Heart right ventricle (tissue), 16 donors: ENCODE data around the gene USP33. TPM values are rescaled to one million over a fixed set of nuclear protein-coding genes. Genes with fewer than 3 reads are reported as not detected.
"Not testable (repeated sequence)": the region's sequence is repeated elsewhere in the genome, so short reads cannot be mapped to it uniquely, and the experiment has no call there.

Experiments
- ATAC-seq, 8 donors: fragments of 200-7000 bp; cut with Tn5 transposase; one replicate each; pipeline ENCODE4 v1.9.1; 2020; ENCODE audit warnings: mild to moderate bottlenecking in 8 of 8, moderate library complexity in 8 of 8, moderate number of reproducible peaks in 1 of 8
- DNase-seq, 2 donors: peaks; one replicate each; pipeline ENCODE4 v3.0.0-alpha.2; 2020
- H3K27ac ChIP-seq, 10 donors: fragments of 200-600 bp; sonication (generic) in 2 of 10; one replicate each; pipeline versions ENCODE4 v1.5.0 to v1.8.0; 2020 to 2022; ENCODE audit warnings: mild to moderate bottlenecking in 3 of 10
- H3K27me3 ChIP-seq, 7 donors: fragments of 200-600 bp; one replicate each; pipeline ENCODE4 v1.8.0; 2021 to 2022; ENCODE audit warnings: mild to moderate bottlenecking in 2 of 7
- H3K36me3 ChIP-seq, 9 donors: fragments of 200-600 bp; sonication (generic) in 1 of 9; one replicate each; pipeline versions ENCODE4 v1.5.0 to v1.8.0; 2020 to 2022; ENCODE audit warnings: mild to moderate bottlenecking in 2 of 9
- H3K4me1 ChIP-seq, 9 donors: fragments of 200-600 bp; sonication (generic) in 1 of 9; one replicate each; pipeline versions ENCODE4 v1.5.0 to v1.8.0; 2020 to 2022; ENCODE audit warnings: mild to moderate bottlenecking in 4 of 9
- H3K4me3 ChIP-seq, 10 donors: fragments of 200-600 bp; sonication (generic) in 2 of 10; one replicate each; pipeline versions ENCODE4 v1.5.0 to v1.8.0; 2020 to 2022; ENCODE audit warnings: mild to moderate bottlenecking in 7 of 10, moderate library complexity in 2 of 10
- H3K9me3 ChIP-seq, 11 donors: fragments of 200-600 bp in 10 of 11; sonication (generic) in 2 of 11; one replicate each; pipeline versions ENCODE4 v1.5.0 to v1.8.0; 2013 to 2022; ENCODE audit warnings: mild to moderate bottlenecking in 2 of 11, control low read depth in 1 of 11, moderate library complexity in 1 of 11
- CTCF ChIP-seq, 9 donors: fragments of 200-600 bp; sonication (generic) in 2 of 9; IDR thresholded peaks; one replicate each; pipeline versions ENCODE4 v1.5.0 to v1.8.0; 2021 to 2022; ENCODE audit warnings: antibody characterized with exemption in 9 of 9, mild to moderate bottlenecking in 5 of 9, moderate library complexity in 1 of 9
- WGBS, 2 donors: extraction: QIAGEN DNeasy Blood & Tissue Kit; methylation state at CpG; one replicate each; pipeline ENCODE4 v1.1.7; 2013; ENCODE audit warnings: inconsistent platforms in 1 of 2; 5-methylcytosine and 5-hydroxymethylcytosine counted together
- intact Hi-C, 10 donors: fragments of 100-400 bp; cut with DNase I; formaldehyde crosslinking; loops; one replicate each; pipeline versions ENCODE4 v1.11.1 to v1.14.2; 2022
- polyA plus RNA-seq, 2 donors: library from polyadenylated mRNA; stranded (reverse); fragments of 200-250 nt; gene quantifications; one replicate each; pipeline ENCODE4 v1.2.3, GENCODE V29; 2013
- total RNA-seq, 10 donors: library from RNA; stranded (reverse); fragmentation: NEBNext Ultra II Directional in 3 of 10; extraction: Animal tissue kit (Norgen Biotek cat#: 25700) in 3 of 10; gene quantifications; one replicate each; pipeline versions ENCODE4 v1.2.1 to v1.2.4, GENCODE V29; 2021 to 2023
- donor health status: Arrhythmogenic right ventricular cardiomyopathy.
- donor health status: ischemic (EF 13 %, LVEDD 7.1; RV severe dilation, severe dysfunction).
- donor health status: healthy with polysubstance abuse.
- donor health status: DM: no; HTN: yes; CAD: no.
- donor health status: DM: no; HTN: no; CAD: no.
- donor health status: ischemic (EF 25% LVEDD 6.9; RV normal size, moderate dysfunction).
- donor health status: ischemic (EF 25% LVEDD 5.7; RV mildly dilated, moderate dysfunction).
- donor health status: healthy.
- donor health status: DM: yes; HTN: yes; CAD: no.
- donor health status: Ischemic cardiomyopathy.
- donor health status: ischemic (EF 35%, LVEDD 5.7; RV mildly dilated, moderate dysfunction).
- donor health status: nonischemic (EF 11% LVEDD 7.7; RV severe dilation, severe dysfunction).
- donor health status: DM: yes; HTN: yes; CAD: no.
- donor health status: PGD.
- donor health status: ischemic (EF 29% LVEDD 5.4; RV normal size, mild dysfunction).
- donor health status: nonischemic (EF 23%, LVEDD 6.1; RV moderate dilation, normal function).

The USP33 gene
- total and polyA plus RNA-seq, 12 donors = 15.1 to 34.5 (median 27.7) TPM

- intact Hi-C loops = loop anchor here in 4 of 10 donors (2.0 to 10.0 kb wide), 7 partner anchors 88 to 538 kb away; partner anchors contain the start of gene PIGK (in 2 of the 4)
- no peak for TF ChIP-seq CTCF (IDR thresholded peaks at IDR 0.05)
- Histone ChIP-seq H3K27ac (peak within 1 kb of the TSS; percentile 71 to 97 (median 93)), H3K9me3 (no peaks in the 10 kb centered on the region), H3K4me3 (peak within 1 kb of the TSS; percentile 56 to 85 (median 76)), H3K36me3 (no peaks in the 10 kb centered on the region), H3K4me1 (peaks cover 0 to 63% (median 48%) of the 10 kb centered on the region in 9 donors), H3K27me3 (no peaks in the 10 kb centered on the region)
- peak; percentile 91 to 95 for DNase-seq
- WGBS, 2 donors = 0 to 1% methylated on average over 52 to 56 of the region's 56 CpGs
- peak; percentile 84 to 94 (median 89) for ATAC-seq
These were observed 77.0 kb downstream of the USP33 start, which contains the start of gene ZZZ3 for GRCh38 chr1:77682460-77683159. Gene ZZZ3 (minus strand): TSS chr1:77682658. CDS start chr1:77633354, 49,304 bp downstream.

GRCh38 chr1:77680173-77680572 is 79.5 kb downstream of the USP33 start:
- Histone ChIP-seq H3K4me3 (no peak overlapping the region), H3K36me3 (peaks cover 0 to 6% (median 0%) of the 10 kb centered on the region in 9 donors), H3K27ac (no peak overlapping the region), H3K4me1 (peaks cover 0 to 79% (median 48%) of the 10 kb centered on the region in 9 donors), H3K9me3 (no peaks in the 10 kb centered on the region), H3K27me3 (no peaks in the 10 kb centered on the region)
- DNase-seq (no peak), ATAC-seq (no peak)
- TF ChIP-seq CTCF (IDR thresholded peaks at IDR 0.05) = no peak
- intact Hi-C loops = loop anchor here in 4 of 10 donors (5.0 to 10.0 kb wide), 6 partner anchors 85 to 535 kb away; partner anchors contain the start of gene PIGK (in 1 of the 4)
- WGBS, 2 donors = 59% methylated on average over 2 of the region's 2 CpGs

- H3K9me3 ChIP-seq = no peaks in the 10 kb centered on the region
- peaks cover 0 to 78% (median 44%) of the 10 kb centered on the region in 9 donors for H3K4me1 ChIP-seq
- H3K36me3 ChIP-seq = peaks cover 0 to 6% (median 0%) of the 10 kb centered on the region in 9 donors
- DNase-seq (no peak), ATAC-seq (no peak)
- WGBS, 2 donors = 91 to 94% methylated on average over 5 of the region's 5 CpGs
- TF ChIP-seq CTCF (IDR thresholded peaks at IDR 0.05) = no peak
- H3K27ac ChIP-seq = no peak overlapping the region
- H3K4me3 ChIP-seq = no peak overlapping the region
- intact Hi-C loops = no loop called here
- H3K27me3 ChIP-seq = no peaks in the 10 kb centered on the region
These were observed 80.7 kb downstream of the USP33 start for GRCh38 chr1:77678660-77679610.

- H3K36me3 ChIP-seq, H3K27me3 ChIP-seq, H3K4me3 ChIP-seq, H3K27ac ChIP-seq, ATAC-seq, DNase-seq, intact Hi-C loops, H3K9me3 ChIP-seq: not testable (repeated sequence)
- peaks cover 0 to 91% (median 41%) of the 10 kb centered on the region in 9 donors for H3K4me1 ChIP-seq
- WGBS, 2 donors = 93% methylated on average over 3 of the region's 3 CpGs
These were observed 84.8 kb downstream of the USP33 start for GRCh38 chr1:77674807-77675206.
